Spleen (tissue), 11 donors: Measurements from ENCODE around the gene PRKCE. TPM values are rescaled to one million over a fixed set of nuclear protein-coding genes. Genes with fewer than 3 reads are reported as not detected.

Experiments
- DNase-seq: peaks from one replicate; pipeline ENCODE4 v3.0.0-alpha.2; 2020
- H3K27ac ChIP-seq, 8 donors: fragments of 200-600 bp; sonication (generic) in 7 of 8; 1 replicate in 4 of 8; 2 replicates in 4 of 8; pipeline versions ENCODE4 v1.5.0 to v1.8.0; 2016 to 2021; ENCODE audit warnings: inconsistent platforms in 4 of 8, mild to moderate bottlenecking in 4 of 8, moderate library complexity in 1 of 8
- H3K27me3 ChIP-seq, 7 donors: fragments of 200-600 bp; sonication (generic) in 6 of 7; replicated peaks in 1 of 7; 1 replicate in 4 of 7; 2 replicates in 3 of 7; pipeline versions ENCODE4 v1.5.0 to v1.8.0; 2016 to 2021; ENCODE audit warnings: inconsistent platforms in 3 of 7, mild to moderate bottlenecking in 1 of 7
- H3K36me3 ChIP-seq, 6 donors: fragments of 200-600 bp; sonication (generic) in 5 of 6; 1 replicate in 4 of 6; 2 replicates in 2 of 6; pipeline versions ENCODE4 v1.5.0 to v1.8.0; 2016 to 2021; ENCODE audit warnings: inconsistent platforms in 2 of 6
- H3K4me1 ChIP-seq, 6 donors: fragments of 200-600 bp; sonication (generic) in 5 of 6; 1 replicate in 3 of 6; 2 replicates in 3 of 6; pipeline versions ENCODE4 v1.5.0 to v1.8.0; 2016 to 2021; ENCODE audit warnings: inconsistent platforms in 3 of 6
- H3K4me3 ChIP-seq, 8 donors: fragments of 200-600 bp; sonication (generic) in 7 of 8; 1 replicate in 4 of 8; 2 replicates in 4 of 8; pipeline versions ENCODE4 v1.5.0 to v1.8.0; 2016 to 2021; ENCODE audit warnings: inconsistent platforms in 4 of 8, mild to moderate bottlenecking in 4 of 8, moderate library complexity in 2 of 8
- H3K9me3 ChIP-seq, 8 donors: fragments of 200-600 bp; sonication (generic) in 7 of 8; 1 replicate in 4 of 8; 2 replicates in 4 of 8; pipeline versions ENCODE4 v1.5.0 to v1.8.0; 2016 to 2021; ENCODE audit warnings: inconsistent platforms in 4 of 8
- CTCF ChIP-seq, 11 experiments: fragments of 200-600 bp in 7 of 11; fragments of 450-650 bp in 4 of 11; sonication (generic) in 4 of 11; IDR thresholded peaks in 8 of 11; conservative IDR thresholded peaks in 3 of 11; 1 replicate in 7 of 11; 2 replicates in 4 of 11; pipeline versions ENCODE4 v1.4.0 to v1.8.0; 2016 to 2021; ENCODE audit warnings: antibody characterized with exemption in 11 of 11, inconsistent platforms in 4 of 11, mild to moderate bottlenecking in 1 of 11
- POLR2A ChIP-seq, 3 donors: fragments of 450-650 bp; IDR thresholded peaks; one replicate each; pipeline ENCODE4 v1.5.1; 2017; ENCODE audit warnings: antibody characterized with exemption in 3 of 3, mild to moderate bottlenecking in 1 of 3
- POLR2AphosphoS5 ChIP-seq, 3 donors: sonication (generic); formaldehyde crosslinking; IDR thresholded peaks; one replicate each; pipeline ENCODE4 v1.5.1; 2017; ENCODE audit warnings: antibody characterized with exemption in 3 of 3
- WGBS, 5 donors: extraction: QIAGEN DNeasy Blood & Tissue Kit in 3 of 5; methylation state at CpG; one replicate each; pipeline versions ENCODE4 v1.1.5 to v1.1.7; 2013 to 2018; 5-methylcytosine and 5-hydroxymethylcytosine counted together
- intact Hi-C: fragments of 100-400 bp; cut with DNase I; formaldehyde crosslinking; loops from one replicate; pipeline ENCODE4 v1.15.0; 2023; ENCODE audit warnings: low total_unique reads
- polyA plus RNA-seq, 3 donors: library from polyadenylated mRNA; stranded (reverse); fragments of 200-250 nt; gene quantifications; one replicate each; pipeline ENCODE4 v1.2.1, GENCODE V29; 2013
- total RNA-seq, 7 donors: library from RNA; depleted of rRNA in 3 of 7; stranded (reverse); fragments of >200 nt in 3 of 7; fragmentation: NEBNext Ultra II Directional in 4 of 7; extraction: Animal tissue kit (Norgen Biotek cat#: 25700) in 4 of 7; gene quantifications; one replicate each; pipeline versions ENCODE4 v1.1.0 to v1.2.1, GENCODE V29; 2016 to 2021
- donor health status: healthy with polysubstance abuse.
- donor health status: DM: no; HTN: no; CAD: no; lungs with moderate emphysema.
- donor health status: DM: no; HTN: no; CAD: no.
- donor health status: Bipolar disorder and iron deficiency.
- donor health status: healthy.
- donor health status: DM: no; HTN: no; CAD: no.
- donor health status: DM: yes; HTN: yes; CAD: no.

PRKCE gene
- total and polyA plus RNA-seq, 10 donors = 2.5 to 43.6 (median 18.8) TPM

DNA sequence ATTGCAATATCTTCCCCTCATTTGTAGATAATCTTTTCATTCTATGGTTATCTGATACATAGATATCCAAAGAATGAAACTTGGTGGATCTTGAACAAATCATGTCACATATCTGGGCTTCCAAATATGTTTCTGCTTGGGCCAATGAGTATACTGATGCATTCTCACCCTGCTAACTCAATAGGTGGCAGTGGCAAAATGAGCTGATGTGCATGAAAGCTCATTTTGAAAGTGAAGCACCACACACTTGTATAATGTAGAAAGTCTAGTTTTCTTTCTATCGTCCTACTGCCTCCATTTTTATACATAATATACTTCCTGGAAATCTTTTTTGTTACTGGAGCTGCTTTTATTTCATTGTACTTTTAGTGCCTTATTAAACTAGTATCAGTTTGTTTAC, 208.2 kb downstream of the PRKCE start:
- H3K27ac ChIP-seq = peak overlapping the region in 1 of 8 donors; percentile 77
- no peak for DNase-seq
- H3K36me3 ChIP-seq = no peaks in the 10 kb centered on the region
- H3K4me3 ChIP-seq = no peak overlapping the region
- H3K27me3 ChIP-seq = no peaks in the 10 kb centered on the region
- WGBS, 5 donors = 51 to 71% (median 61%) methylated on average over 1 of the region's 1 CpG
- no peak for TF ChIP-seq POLR2AphosphoS5 (IDR thresholded peaks at IDR 0.05)
- TF ChIP-seq POLR2A (IDR thresholded peaks at IDR 0.05) = no peak
- no peak for TF ChIP-seq CTCF (IDR thresholded peaks at IDR 0.05 in 8 of 11, conservative IDR thresholded peaks at IDR 0.05 in 3 of 11)
- H3K9me3 ChIP-seq = no peaks in the 10 kb centered on the region
- H3K4me1 ChIP-seq = peaks cover 10 to 63% (median 26%) of the 10 kb centered on the region in 6 donors
- intact Hi-C loops = no loop called here

DNA sequence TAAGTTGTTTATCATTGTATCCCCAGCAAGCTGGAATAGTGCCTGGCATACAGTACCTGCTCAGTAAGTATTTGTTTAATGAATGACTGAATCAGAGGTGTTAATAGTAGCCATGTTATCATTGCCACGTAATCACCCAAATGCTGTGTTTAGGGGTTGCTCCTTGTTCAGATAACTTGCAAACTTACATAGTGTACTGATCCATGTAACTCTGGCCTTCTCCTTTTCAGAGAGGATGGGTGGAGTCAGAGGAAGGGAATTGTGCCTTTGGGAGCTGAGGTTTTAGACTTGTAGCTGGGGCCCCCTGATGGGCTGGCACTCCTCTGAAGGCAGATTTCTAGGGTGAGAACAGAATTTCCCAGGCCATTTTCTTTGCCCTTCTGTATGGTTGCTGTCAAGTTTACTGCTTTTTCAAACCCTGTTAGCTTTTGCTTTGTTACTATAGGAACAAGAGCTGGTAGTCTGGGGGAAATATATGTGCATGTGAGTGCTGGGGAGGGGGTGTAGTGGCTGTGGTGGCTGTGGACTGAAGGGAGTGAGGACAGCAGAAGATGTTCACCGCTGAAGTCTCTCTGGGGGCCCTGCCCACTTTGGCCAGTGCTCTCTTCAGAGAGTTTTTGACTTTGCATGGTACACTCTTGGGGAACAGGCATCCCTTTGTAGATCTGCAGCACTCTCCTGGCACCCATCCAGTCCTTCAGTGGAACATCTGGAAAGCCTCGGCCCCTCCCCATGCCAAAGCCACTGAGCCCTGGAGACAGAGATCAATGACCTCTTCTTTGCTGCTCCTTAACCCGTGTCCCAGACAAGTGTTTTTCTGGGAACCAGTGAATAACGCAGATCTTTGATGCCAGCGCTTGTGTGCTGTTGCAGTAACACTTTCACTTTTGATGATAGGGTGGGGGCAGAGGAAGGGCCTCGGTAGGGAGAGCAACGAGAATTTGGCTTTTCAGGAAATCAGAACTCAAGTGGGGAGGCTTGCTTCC, 209.0 kb downstream of the PRKCE start:
- WGBS, 5 donors = 8 to 11% (median 9%) methylated on average over 8 of the region's 8 CpGs
- H3K4me3 ChIP-seq = peak overlapping the region in 6 of 8 donors; percentile 16 to 59 (median 24)

DNA sequence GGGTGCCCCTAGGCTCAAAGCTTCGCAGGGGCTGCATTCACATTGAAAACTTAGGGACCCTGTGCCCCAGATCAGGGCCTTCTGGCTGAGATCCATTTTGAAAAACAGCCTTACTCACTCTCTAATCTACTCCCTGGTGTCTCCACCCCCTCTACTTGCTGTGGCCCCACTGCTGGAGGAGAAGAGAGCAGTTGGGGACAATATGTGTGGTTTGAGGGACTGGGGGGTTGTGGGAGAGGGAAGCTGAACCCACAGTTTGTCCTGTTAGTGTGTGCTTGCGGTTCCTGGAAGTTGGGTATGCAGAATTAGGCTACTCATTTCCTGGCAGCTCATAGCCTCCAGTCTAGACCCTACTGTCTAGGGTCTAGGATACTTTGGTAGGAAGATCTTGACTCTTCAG, 211.4 kb downstream of the PRKCE start:
- DNase-seq = no peak
- no peaks in the 10 kb centered on the region for H3K9me3 ChIP-seq
- WGBS, 5 donors = 22 to 80% (median 60%) methylated on average over 2 of the region's 2 CpGs
- H3K27me3 ChIP-seq = no peaks in the 10 kb centered on the region
- no peak overlapping the region for H3K27ac ChIP-seq
- peaks cover 10 to 53% (median 24%) of the 10 kb centered on the region in 6 donors for H3K4me1 ChIP-seq
- intact Hi-C loops = no loop called here
- H3K36me3 ChIP-seq = no peaks in the 10 kb centered on the region
- TF ChIP-seq POLR2AphosphoS5 (IDR thresholded peaks at IDR 0.05) (no peak), POLR2A (IDR thresholded peaks at IDR 0.05) (no peak), CTCF (IDR thresholded peaks at IDR 0.05 in 8 of 11, conservative IDR thresholded peaks at IDR 0.05 in 3 of 11) (no peak)
- no peak overlapping the region for H3K4me3 ChIP-seq

More for the DNA sequence above, 209.0 kb downstream of the PRKCE start:
- Histone ChIP-seq H3K4me1 (peaks cover 10 to 63% (median 26%) of the 10 kb centered on the region in 6 donors), H3K9me3 (no peaks in the 10 kb centered on the region), H3K36me3 (no peaks in the 10 kb centered on the region), H3K27ac (peak overlapping the region in 5 of 8 donors; percentile 49 to 77 (median 57)), H3K27me3 (no peaks in the 10 kb centered on the region)
- TF ChIP-seq CTCF (IDR thresholded peaks at IDR 0.05 in 8 of 11, conservative IDR thresholded peaks at IDR 0.05 in 3 of 11) (no peak), POLR2AphosphoS5 (IDR thresholded peaks at IDR 0.05) (peak in 2 of 3 donors; percentile 59 to 83)
- DNase-seq = no peak
- intact Hi-C loops = no loop called here

- Histone ChIP-seq H3K27me3 (no peaks in the 10 kb centered on the region), H3K4me1 (peaks cover 10 to 55% (median 24%) of the 10 kb centered on the region in 6 donors), H3K36me3 (no peaks in the 10 kb centered on the region), H3K9me3 (no peaks in the 10 kb centered on the region), H3K4me3 (no peak overlapping the region), H3K27ac (no peak overlapping the region)
- intact Hi-C loops = no loop called here
- WGBS, 5 donors = 91 to 96% (median 93%) methylated on average over 4 of the region's 4 CpGs
- TF ChIP-seq CTCF (IDR thresholded peaks at IDR 0.05 in 8 of 11, conservative IDR thresholded peaks at IDR 0.05 in 3 of 11) (no peak), POLR2AphosphoS5 (IDR thresholded peaks at IDR 0.05) (no peak), POLR2A (IDR thresholded peaks at IDR 0.05) (no peak)
- DNase-seq = no peak
Measured at GRCh38 chr2:45864121-45864520, 212.6 kb downstream of the PRKCE start.
